ENCODE measurements around the gene ZNF775. TPM values are rescaled to one million over a fixed set of nuclear protein-coding genes. Genes with fewer than 3 reads are reported as not detected.

ZNF775 gene
- total RNA-seq, 1 donor from 2014 or later, result 8.0 TPM

- ChIA-PET CTCF (interaction anchor here (0.7 to 2.4 kb wide), 5 partner anchors 12 to 1725 kb away, joined by 3 to 7 read pairs (median 5); no protein-coding TSS in a partner anchor), POLR2A (interaction anchor here (1.0 to 1.4 kb wide), 5 partner anchors 16 to 75 kb away, joined by 3 to 6 read pairs (median 3); partner anchors contain the start of gene REPIN1)
- ATAC-seq (ENCODE audit: low read depth) (no peak), DNase-seq (no peak)
- intact Hi-C loops (cut with micrococcal nuclease), result loop anchor here (5.0 to 10.0 kb wide), 3 partner anchors 544 to 808 kb away; partner anchors contain the start of genes KCNH2 and ZNF862
- peak overlapping the region; percentile 63 for H3K27ac Mint-ChIP-seq
- H3K27me3 Mint-ChIP-seq, result peaks cover 12% of the 10 kb centered on the region
- H3K4me1 Mint-ChIP-seq, result peaks cover 56% of the 10 kb centered on the region
- no peaks in the 10 kb centered on the region for H3K9me3 Mint-ChIP-seq
- no peaks in the 10 kb centered on the region for H3K36me3 Mint-ChIP-seq (ENCODE audit: low read depth)
- TF ChIP-seq CTCF (IDR thresholded peaks at IDR 0.05), result no peak
- H3K4me3 Mint-ChIP-seq, result peak overlapping the region; percentile 77
These were observed 54.1 kb downstream of the ZNF775 start for GRCh38 chr7:150432915-150433892.

DNA sequence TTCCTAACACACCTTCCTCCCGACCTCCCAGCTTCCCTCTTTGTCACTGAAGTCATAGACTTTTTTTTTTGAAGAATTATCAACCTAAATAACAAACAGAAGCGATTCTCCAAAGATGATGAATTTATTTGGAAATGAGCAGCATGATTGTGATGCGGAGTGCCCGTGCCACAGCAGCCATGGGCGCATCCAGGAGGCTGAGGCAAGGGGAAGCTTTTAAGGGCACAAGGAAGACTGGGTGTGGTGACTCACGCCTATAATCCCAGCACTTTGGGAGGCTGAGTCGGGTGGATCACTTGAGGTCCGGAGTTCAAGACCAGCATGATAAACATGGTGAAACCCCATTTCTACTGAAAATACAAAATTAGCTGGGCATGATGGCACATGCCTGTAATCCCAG is 55.1 kb downstream of the ZNF775 start:
- Mint-ChIP-seq H3K36me3 (ENCODE audit: low read depth) (no peaks in the 10 kb centered on the region), H3K27me3 (peaks cover 10% of the 10 kb centered on the region), H3K4me1 (peaks cover 53% of the 10 kb centered on the region), H3K9me3 (no peaks in the 10 kb centered on the region), H3K27ac (peak overlapping the region; percentile 30), H3K4me3 (peak overlapping the region; percentile 53)
- TF ChIP-seq CTCF (IDR thresholded peaks at IDR 0.05), result no peak
- DNase-seq (no peak), ATAC-seq (ENCODE audit: low read depth) (no peak)
- ChIA-PET POLR2A (interaction anchor here (1.3 to 1.4 kb wide), 2 partner anchors 15 to 76 kb away, joined by 3 to 4 read pairs; no protein-coding TSS in a partner anchor), CTCF (interaction anchor here (0.7 to 2.4 kb wide), 3 partner anchors 11 to 1724 kb away, joined by 3 to 7 read pairs (median 6); no protein-coding TSS in a partner anchor)
- intact Hi-C loops (cut with micrococcal nuclease), result loop anchor here (5.0 to 10.0 kb wide), 3 partner anchors 543 to 809 kb away; partner anchors contain the start of genes KCNH2 and ZNF862

- Mint-ChIP-seq H3K27me3 (peaks cover 4% of the 10 kb centered on the region), H3K36me3 (ENCODE audit: low read depth) (peaks cover 2% of the 10 kb centered on the region), H3K9me3 (no peaks in the 10 kb centered on the region), H3K27ac (peak overlapping the region; percentile 96), H3K4me3 (peak overlapping the region; percentile 73), H3K4me1 (peaks cover 58% of the 10 kb centered on the region)
- ATAC-seq (ENCODE audit: low read depth) (no peak), DNase-seq (no peak)
- ChIA-PET POLR2A (no interaction called here), CTCF (interaction anchor here (2.4 kb wide), 1 partner anchor 14 kb away, joined by 7 read pairs; no protein-coding TSS in a partner anchor)
- intact Hi-C loops (cut with micrococcal nuclease), result loop anchor here (1.0 to 10.0 kb wide), 9 partner anchors 13 to 810 kb away; partner anchors contain the start of genes ACTR3C, ATP6V0E2, LRRC61 and REPIN1
- no peak for TF ChIP-seq CTCF (IDR thresholded peaks at IDR 0.05)
These were observed 55.9 kb downstream of the ZNF775 start for GRCh38 chr7:150435047-150435389.

DNA sequence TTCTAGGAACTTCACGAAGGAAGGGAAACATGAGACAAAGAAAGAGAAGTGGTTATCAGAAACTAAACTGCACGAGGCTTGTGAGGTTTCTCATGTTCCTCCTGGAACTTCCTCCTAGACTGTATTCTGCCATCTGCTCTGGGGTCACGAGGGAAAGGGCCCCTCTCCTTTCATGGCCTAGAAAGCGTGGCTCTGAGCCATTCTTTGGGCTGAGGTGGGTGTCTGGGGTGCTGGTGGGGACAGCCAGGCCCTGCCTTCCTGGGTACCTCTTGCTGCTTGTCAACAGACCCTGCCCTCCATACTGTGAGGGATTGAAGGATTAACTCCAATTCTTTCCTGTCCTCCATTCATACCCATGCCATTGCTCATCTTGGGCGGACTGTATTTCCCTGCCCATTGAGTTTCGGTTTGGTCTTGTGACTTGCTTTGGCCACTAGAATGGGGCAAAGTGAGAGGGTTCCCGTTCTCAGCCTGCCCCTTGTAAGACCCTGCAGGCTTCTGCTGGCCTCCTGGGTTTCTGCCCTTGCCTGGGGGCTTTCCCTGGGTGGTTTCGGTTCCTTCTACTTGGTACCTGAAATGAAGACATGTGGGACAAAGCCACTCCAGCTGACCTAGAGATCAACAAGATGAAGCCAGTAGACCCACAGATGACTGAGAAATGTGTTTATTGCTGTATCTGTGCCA is 56.4 kb downstream of the ZNF775 start:
- ATAC-seq (ENCODE audit: low read depth) (peak; percentile 92), DNase-seq (peak; percentile 74)
- TF ChIP-seq CTCF (IDR thresholded peaks at IDR 0.05), result no peak
- Mint-ChIP-seq H3K4me1 (peaks cover 63% of the 10 kb centered on the region), H3K4me3 (peak overlapping the region; percentile 73), H3K36me3 (ENCODE audit: low read depth) (peaks cover 2% of the 10 kb centered on the region), H3K9me3 (no peaks in the 10 kb centered on the region), H3K27ac (peak overlapping the region; percentile 96), H3K27me3 (peaks cover 2% of the 10 kb centered on the region)
- ChIA-PET POLR2A (interaction anchor here (0.6 to 1.1 kb wide), 4 partner anchors 26 to 1184 kb away, joined by 3 to 13 read pairs (median 6); a partner anchor contains a TSS), CTCF (interaction anchor here (0.7 kb wide), 1 partner anchor 10 kb away, joined by 4 read pairs; no protein-coding TSS in a partner anchor)
- intact Hi-C loops (cut with micrococcal nuclease), result loop anchor here (1.0 to 10.0 kb wide), 9 partner anchors 13 to 811 kb away; partner anchors contain the start of genes ACTR3C, ATP6V0E2, LRRC61 and REPIN1

Data from activated B cell treated with CpG ODN at 0.5 μM for 24 hours (primary cell).